Spinal cord (tissue), 10 donors: Measurements from ENCODE around the gene SPTBN5. TPM values are rescaled to one million over a fixed set of nuclear protein-coding genes. Genes with fewer than 3 reads are reported as not detected.

Source experiments
- DNase-seq, 6 donors: peaks; one replicate each; pipeline versions ENCODE4 v3.0.0 to v3.0.0-alpha.2; 2013 to 2015; ENCODE audit warnings: low spot score in 6 of 6, low read depth in 4 of 6
- H3K27ac ChIP-seq: one replicate; pipeline ENCODE4 v1.5.1; 2013; ENCODE audit warnings: low read depth, low read length, control low read depth
- H3K27me3 ChIP-seq: one replicate; pipeline ENCODE4 v1.6.1; 2013; ENCODE audit warnings: low read length; ENCODE audit not compliant: control insufficient read depth, insufficient read depth
- H3K36me3 ChIP-seq: one replicate; pipeline ENCODE4 v1.6.1; 2013; ENCODE audit warnings: low read length; ENCODE audit not compliant: control insufficient read depth, insufficient read depth
- H3K4me1 ChIP-seq: one replicate; pipeline ENCODE4 v1.6.1; 2013; ENCODE audit warnings: low read length; ENCODE audit not compliant: control insufficient read depth, insufficient read depth
- H3K4me3 ChIP-seq: one replicate; pipeline ENCODE4 v1.5.1; 2013; ENCODE audit warnings: low read depth, low read length, control low read depth
- H3K9me3 ChIP-seq: one replicate; pipeline ENCODE4 v1.6.1; 2013; ENCODE audit warnings: low read length; ENCODE audit not compliant: control insufficient read depth, insufficient read depth
- WGBS: methylation state at CpG from one replicate; pipeline ENCODE4 v1.1.5; 2013; ENCODE audit warnings: missing lambda C conversion rate; ENCODE audit not compliant: insufficient coverage; 5-methylcytosine and 5-hydroxymethylcytosine counted together
- polyA plus RNA-seq, 2 donors: library from polyadenylated mRNA; unstranded; fragments of 120-200 nt; gene quantifications; one replicate each; pipeline ENCODE4 v1.2.1, GENCODE V29; 2013; ENCODE audit not compliant: insufficient read length in 2 of 2
- total RNA-seq, 2 donors: library from RNA; depleted of rRNA in 1 of 2; stranded (reverse); fragments of 120-200 nt in 1 of 2; fragments of >200 nt in 1 of 2; gene quantifications; one replicate each; pipeline versions ENCODE4 v1.2.3 to v1.2.4, GENCODE V29; 2013 to 2014
- donor health status: healthy.

The SPTBN5 gene
- total and polyA plus RNA-seq, 4 donors: 0.69 to 4.2 (median 2.5) TPM

- Histone ChIP-seq H3K27ac (no peak overlapping the region), H3K27me3 (no peaks in the 10 kb centered on the region), H3K9me3 (no peaks in the 10 kb centered on the region), H3K4me3 (no peak overlapping the region), H3K4me1 (no peaks in the 10 kb centered on the region), H3K36me3 (peaks cover 4% of the 10 kb centered on the region)
- WGBS: 84% methylated on average over 18 of the region's 19 CpGs
- DNase-seq: no peak
These were observed 22.5 kb downstream of the SPTBN5 start for GRCh38 chr15:41871175-41871905.

GRCh38 chr15:41870689-41871081 is 23.2 kb downstream of the SPTBN5 start:
- DNase-seq: no peak
- WGBS: 83% methylated on average over 9 of the region's 9 CpGs
- Histone ChIP-seq H3K27ac (no peak overlapping the region), H3K27me3 (no peaks in the 10 kb centered on the region), H3K36me3 (peaks cover 6% of the 10 kb centered on the region), H3K9me3 (no peaks in the 10 kb centered on the region), H3K4me1 (peaks cover 2% of the 10 kb centered on the region), H3K4me3 (no peak overlapping the region)

GRCh38 chr15:41869770-41870688 is 23.8 kb downstream of the SPTBN5 start:
- Histone ChIP-seq H3K4me3 (no peak overlapping the region), H3K4me1 (peaks cover 5% of the 10 kb centered on the region), H3K36me3 (peaks cover 8% of the 10 kb centered on the region), H3K27me3 (no peaks in the 10 kb centered on the region), H3K9me3 (no peaks in the 10 kb centered on the region), H3K27ac (no peak overlapping the region)
- no peak for DNase-seq
- 82% methylated on average over 42 of the region's 42 CpGs for WGBS

DNA sequence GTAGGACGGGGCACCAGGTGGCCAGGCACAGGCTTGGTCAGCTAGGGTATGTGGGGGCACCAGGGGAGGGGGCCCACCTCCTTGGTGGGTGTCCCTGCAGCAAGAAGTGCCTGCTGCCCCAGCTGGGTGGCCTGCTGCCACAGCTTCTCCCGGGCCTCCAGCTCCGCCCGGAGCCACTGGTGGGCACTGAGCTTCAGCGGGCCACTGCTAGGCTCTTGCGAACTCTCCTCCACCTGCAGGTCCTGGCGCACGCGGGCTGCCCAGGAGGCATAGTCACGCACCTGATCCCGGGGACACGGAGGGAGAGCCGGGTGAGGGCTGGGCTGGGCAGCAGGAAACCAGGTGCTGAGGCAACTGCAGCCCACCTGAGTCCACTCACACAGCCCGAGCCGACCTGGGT is 25.5 kb downstream of the SPTBN5 start:
- H3K27ac ChIP-seq: no peak overlapping the region
- H3K9me3 ChIP-seq: no peaks in the 10 kb centered on the region
- no peak for DNase-seq
- H3K4me3 ChIP-seq: no peak overlapping the region
- WGBS: 92% methylated on average over 15 of the region's 15 CpGs
- H3K27me3 ChIP-seq: no peaks in the 10 kb centered on the region
- H3K36me3 ChIP-seq: peaks cover 8% of the 10 kb centered on the region
- peaks cover 5% of the 10 kb centered on the region for H3K4me1 ChIP-seq

GRCh38 chr15:41866872-41867579 is 26.8 kb downstream of the SPTBN5 start:
- Histone ChIP-seq H3K9me3 (no peaks in the 10 kb centered on the region), H3K36me3 (peaks cover 8% of the 10 kb centered on the region), H3K27ac (no peak overlapping the region), H3K27me3 (no peaks in the 10 kb centered on the region), H3K4me3 (no peak overlapping the region), H3K4me1 (peaks cover 8% of the 10 kb centered on the region)
- WGBS: 81% methylated on average over 25 of the region's 25 CpGs
- no peak for DNase-seq

DNA sequence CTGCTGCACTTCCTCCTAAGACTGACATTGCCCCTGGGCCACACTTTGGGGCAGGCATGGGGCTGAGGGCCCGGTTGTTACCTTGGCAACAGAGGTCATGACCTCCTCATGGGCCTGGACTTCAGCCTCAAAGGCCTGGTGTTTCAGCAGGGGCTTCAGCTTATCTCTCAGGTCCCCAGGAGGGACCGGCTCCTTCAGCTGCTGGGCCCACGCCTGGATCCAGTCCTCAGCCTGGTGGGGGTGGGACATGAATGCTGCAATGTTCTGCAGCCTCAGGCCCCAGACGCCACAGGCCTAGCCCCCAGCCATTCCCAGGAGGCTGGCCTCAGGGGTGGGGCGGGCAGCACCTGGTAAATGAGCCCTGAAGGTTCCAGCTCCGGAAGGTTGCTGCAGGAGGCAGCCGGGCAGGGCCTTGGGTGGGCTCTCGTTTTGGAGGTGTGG is 27.6 kb downstream of the SPTBN5 start:
- Histone ChIP-seq H3K36me3 (peaks cover 11% of the 10 kb centered on the region), H3K4me3 (no peak overlapping the region), H3K27me3 (no peaks in the 10 kb centered on the region), H3K9me3 (no peaks in the 10 kb centered on the region), H3K27ac (no peak overlapping the region), H3K4me1 (peaks cover 13% of the 10 kb centered on the region)
- 53% methylated on average over 8 of the region's 8 CpGs for WGBS
- DNase-seq: no peak

DNA sequence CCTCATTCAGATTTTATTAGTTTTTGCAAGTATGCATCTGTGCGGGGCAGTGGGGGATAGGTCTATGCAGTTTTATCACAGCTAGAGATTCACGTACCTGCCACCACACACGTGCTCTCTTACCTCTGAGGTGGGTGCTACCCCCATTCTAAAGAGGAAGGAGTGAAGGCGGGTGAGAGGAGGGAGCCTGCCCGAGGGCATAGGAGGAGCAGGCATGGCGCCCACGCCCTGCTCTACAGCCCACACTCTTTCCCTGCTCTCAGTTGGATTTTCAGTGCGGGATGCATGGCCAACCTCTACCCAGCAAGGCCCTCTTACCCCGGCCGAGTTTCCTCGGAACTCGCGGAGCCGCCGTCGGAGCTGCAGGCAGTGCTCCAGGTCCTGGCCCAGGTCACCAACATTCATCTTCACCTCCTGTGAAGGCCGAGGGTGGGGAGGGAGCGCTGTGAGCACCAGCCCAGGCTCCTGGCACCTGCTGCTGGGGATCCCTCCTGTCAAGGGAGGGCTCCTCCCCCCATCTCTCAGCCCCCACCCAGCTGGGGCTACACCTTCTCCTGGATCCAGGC is 28.3 kb downstream of the SPTBN5 start:
- WGBS: 79% methylated on average over 7 of the region's 18 CpGs
- Histone ChIP-seq H3K27ac (no peak overlapping the region), H3K36me3 (peaks cover 11% of the 10 kb centered on the region), H3K9me3 (no peaks in the 10 kb centered on the region), H3K4me1 (peaks cover 13% of the 10 kb centered on the region), H3K27me3 (no peaks in the 10 kb centered on the region), H3K4me3 (no peak overlapping the region)
- DNase-seq: no peak

GRCh38 chr15:41862515-41863116 is 31.2 kb downstream of the SPTBN5 start:
- H3K36me3 ChIP-seq: peaks cover 11% of the 10 kb centered on the region
- no peak overlapping the region for H3K27ac ChIP-seq
- H3K9me3 ChIP-seq: no peaks in the 10 kb centered on the region
- H3K27me3 ChIP-seq: no peaks in the 10 kb centered on the region
- no peak for DNase-seq
- no peak overlapping the region for H3K4me3 ChIP-seq
- 68% methylated on average over 13 of the region's 19 CpGs for WGBS
- peaks cover 13% of the 10 kb centered on the region for H3K4me1 ChIP-seq
